ENCODE results near the gene RPS6KA1.

RPS6KA1 gene

DNA sequence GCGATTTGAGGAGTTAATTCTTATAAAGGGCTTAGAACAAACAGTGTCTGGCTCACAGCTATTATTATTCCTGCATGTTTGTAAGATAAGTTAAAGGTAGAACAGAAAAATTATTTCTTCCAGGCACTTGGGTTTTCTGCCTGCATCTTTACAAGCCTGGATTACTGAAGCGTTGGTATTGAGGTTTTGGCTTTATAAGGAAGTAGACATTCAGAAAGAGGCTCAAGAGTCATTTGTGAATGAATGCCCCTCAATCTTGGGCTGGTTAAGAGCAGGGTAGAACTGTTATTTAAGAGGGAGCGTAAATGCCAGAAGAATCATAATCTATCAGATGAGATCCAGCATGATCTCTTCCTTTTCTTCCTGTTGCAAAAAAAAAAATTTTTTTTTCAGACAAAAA is 89.0 kb downstream of the RPS6KA1 start:
- TF ChIP-seq, protein P1, sequence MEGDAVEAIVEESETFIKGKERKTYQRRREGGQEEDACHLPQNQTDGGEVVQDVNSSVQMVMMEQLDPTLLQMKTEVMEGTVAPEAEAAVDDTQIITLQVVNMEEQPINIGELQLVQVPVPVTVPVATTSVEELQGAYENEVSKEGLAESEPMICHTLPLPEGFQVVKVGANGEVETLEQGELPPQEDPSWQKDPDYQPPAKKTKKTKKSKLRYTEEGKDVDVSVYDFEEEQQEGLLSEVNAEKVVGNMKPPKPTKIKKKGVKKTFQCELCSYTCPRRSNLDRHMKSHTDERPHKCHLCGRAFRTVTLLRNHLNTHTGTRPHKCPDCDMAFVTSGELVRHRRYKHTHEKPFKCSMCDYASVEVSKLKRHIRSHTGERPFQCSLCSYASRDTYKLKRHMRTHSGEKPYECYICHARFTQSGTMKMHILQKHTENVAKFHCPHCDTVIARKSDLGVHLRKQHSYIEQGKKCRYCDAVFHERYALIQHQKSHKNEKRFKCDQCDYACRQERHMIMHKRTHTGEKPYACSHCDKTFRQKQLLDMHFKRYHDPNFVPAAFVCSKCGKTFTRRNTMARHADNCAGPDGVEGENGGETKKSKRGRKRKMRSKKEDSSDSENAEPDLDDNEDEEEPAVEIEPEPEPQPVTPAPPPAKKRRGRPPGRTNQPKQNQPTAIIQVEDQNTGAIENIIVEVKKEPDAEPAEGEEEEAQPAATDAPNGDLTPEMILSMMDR (IDR thresholded peaks at IDR 0.05), result no peak
- Histone ChIP-seq H3K27ac (peak overlapping the region; percentile 97), H3K27me3 (no peaks in the 10 kb centered on the region), H3K4me3 (ENCODE audit: low read depth in 1 of 2, low read length in 1 of 2) (no peak overlapping the region), H3K9me3 (no peaks in the 10 kb centered on the region), H3K36me3 (no peaks in the 10 kb centered on the region), H3K4me1 (ENCODE audit: control insufficient read depth in 1 of 2, insufficient read depth in 1 of 2, low read depth in 1 of 2, low read length in 1 of 2) (peaks cover 22 to 31% of the 10 kb centered on the region in 2 experiments)

Measured in neutrophil (primary cell).